GM18517 (cell line): ENCODE measurements around the gene MS4A4A.
"Not testable (repeated sequence)": the region's sequence is repeated elsewhere in the genome, so short reads cannot be mapped to it uniquely, and the experiment has no call there.

ENCODE experiments used
- ATAC-seq: cut with Tn5 transposase; IDR thresholded peaks from one replicate; pipeline ENCODE4 v1.9.1; 2021; ENCODE audit warnings: mild to moderate bottlenecking, moderate library complexity; ENCODE audit not compliant: unreplicated experiment

Gene MS4A4A

GRCh38 chr11:60301178-60301577 lies 20.7 kb downstream of the MS4A4A start:
- ATAC-seq: no peak

- ATAC-seq: not testable (repeated sequence)
Observed at GRCh38 chr11:60301884-60302283, 21.4 kb downstream of the MS4A4A start.

GRCh38 chr11:60303661-60304060 lies 23.2 kb downstream of the MS4A4A start:
- ATAC-seq: no peak

- ATAC-seq: no peak
Observed at GRCh38 chr11:60305906-60306619, 25.6 kb downstream of the MS4A4A start.

GRCh38 chr11:60307507-60308195 lies 27.2 kb downstream of the MS4A4A start:
- ATAC-seq: no peak

GRCh38 chr11:60310407-60310998 lies 30.0 kb downstream of the MS4A4A start:
- ATAC-seq: peak; percentile 57

- no peak for ATAC-seq
Observed at GRCh38 chr11:60314635-60315321, 34.3 kb downstream of the MS4A4A start.

GRCh38 chr11:60315871-60316270 lies 35.4 kb downstream of the MS4A4A start:
- no peak for ATAC-seq

GRCh38 chr11:60316317-60316716 lies 35.9 kb downstream of the MS4A4A start:
- no peak for ATAC-seq

- no peak for ATAC-seq
Observed at GRCh38 chr11:60318726-60319125, 38.3 kb downstream of the MS4A4A start.

GRCh38 chr11:60321051-60321450 lies 40.6 kb downstream of the MS4A4A start:
- no peak for ATAC-seq

GRCh38 chr11:60326955-60327354 lies 46.5 kb downstream of the MS4A4A start, which contains the start of gene MS4A6E:
Gene MS4A6E, plus strand, starts transcription at chr11:60327255. Its CDS starts 7,641 bp downstream, at chr11:60334896.
- ATAC-seq: no peak

- no peak for ATAC-seq
Observed at GRCh38 chr11:60328460-60328859, 48.0 kb downstream of the MS4A4A start.

GRCh38 chr11:60332846-60333245 lies 52.4 kb downstream of the MS4A4A start:
- ATAC-seq: no peak

GRCh38 chr11:60334005-60334620 lies 53.6 kb downstream of the MS4A4A start:
- ATAC-seq: no peak

- ATAC-seq: no peak
Observed at GRCh38 chr11:60336767-60337391, 56.4 kb downstream of the MS4A4A start.

- ATAC-seq: no peak
Observed at GRCh38 chr11:60338053-60338452, 57.6 kb downstream of the MS4A4A start.

GRCh38 chr11:60339356-60339755 lies 58.9 kb downstream of the MS4A4A start:
- ATAC-seq: no peak

GRCh38 chr11:60343094-60343704 lies 62.7 kb downstream of the MS4A4A start:
- no peak for ATAC-seq

GRCh38 chr11:60344146-60344545 lies 63.7 kb downstream of the MS4A4A start:
- ATAC-seq: no peak
